Keratinocyte (primary cell): ENCODE data around the gene DHX36. TPM values are rescaled to one million over a fixed set of nuclear protein-coding genes. Genes with fewer than 3 reads are reported as not detected.

Source experiments
- DNase-seq: peaks from one replicate; pipeline ENCODE4 v3.0.0-alpha.2; 2011; ENCODE audit warnings: low read depth, missing footprints, low spot score
- FAIRE-seq: peaks from 2 replicates; lab custom pipeline; 2011; peaks lifted over from hg19 to GRCh38; lab: Jason Lieb, UNC
- H2AFZ ChIP-seq: 2 replicates; pipeline ENCODE4 v1.6.0; 2012; ENCODE audit warnings: low read length, control low read depth, inconsistent platforms; ENCODE audit not compliant: control insufficient read depth
- H3K27ac ChIP-seq: 2 replicates; pipeline ENCODE4 v1.5.1; 2011; ENCODE audit warnings: low read length; ENCODE audit not compliant: control insufficient read depth, insufficient read depth
- H3K27me3 ChIP-seq: 3 replicates; pipeline ENCODE4 v1.6.0; 2011; ENCODE audit warnings: low read length; ENCODE audit not compliant: control insufficient read depth, insufficient read depth; ENCODE audit errors: extremely low read depth
- H3K36me3 ChIP-seq, 2 experiments: 2 replicates in 1 of 2; 3 replicates in 1 of 2; pipeline ENCODE4 v1.5.1; 2011; ENCODE audit warnings: low read length in 2 of 2, mild to moderate bottlenecking in 1 of 2; ENCODE audit not compliant: control insufficient read depth in 2 of 2, insufficient read depth in 2 of 2; ENCODE audit errors: extremely low read depth in 1 of 2
- H3K4me1 ChIP-seq: 3 replicates; pipeline ENCODE4 v1.5.1; 2011; ENCODE audit warnings: low read length; ENCODE audit not compliant: control insufficient read depth, insufficient read depth; ENCODE audit errors: extremely low read depth
- H3K4me2 ChIP-seq: 3 replicates; pipeline ENCODE4 v1.6.0; 2011; ENCODE audit warnings: low read depth, low read length; ENCODE audit not compliant: control insufficient read depth, insufficient read depth; ENCODE audit errors: extremely low read depth
- H3K4me3 ChIP-seq, 3 experiments: fragments of 200-600 bp in 1 of 3; sonication (generic) in 1 of 3; 2 replicates in 2 of 3; 3 replicates in 1 of 3; pipeline ENCODE4 v1.5.1; 2011 to 2016; ENCODE audit warnings: low read length in 3 of 3, mild to moderate bottlenecking in 3 of 3, control low read depth in 2 of 3, inconsistent platforms in 1 of 3, low read depth in 1 of 3, mixed read lengths in 1 of 3, mixed run types in 1 of 3, moderate library complexity in 1 of 3; ENCODE audit not compliant: control insufficient read depth in 2 of 3, insufficient read depth in 2 of 3; ENCODE audit errors: extremely low read depth in 1 of 3
- H3K79me2 ChIP-seq: 2 replicates; pipeline ENCODE4 v1.6.0; 2012; ENCODE audit warnings: low read length; ENCODE audit not compliant: control insufficient read depth, insufficient read depth
- H3K9ac ChIP-seq: 3 replicates; pipeline ENCODE4 v1.6.0; 2011; ENCODE audit warnings: low read length; ENCODE audit not compliant: control insufficient read depth, insufficient read depth; ENCODE audit errors: extremely low read depth
- H3K9me1 ChIP-seq: 3 replicates; pipeline ENCODE4 v1.6.0; 2011; ENCODE audit warnings: low read length; ENCODE audit not compliant: control insufficient read depth, insufficient read depth; ENCODE audit errors: extremely low read depth
- H3K9me3 ChIP-seq: 2 replicates; pipeline ENCODE4 v1.5.1; 2012; ENCODE audit warnings: low read depth, low read length; ENCODE audit not compliant: control insufficient read depth
- H4K20me1 ChIP-seq: 3 replicates; pipeline ENCODE4 v1.6.0; 2011; ENCODE audit warnings: low read length; ENCODE audit not compliant: control insufficient read depth, insufficient read depth; ENCODE audit errors: extremely low read depth
- CTCF ChIP-seq, 3 experiments: IDR thresholded peaks in 1 of 3; conservative IDR thresholded peaks in 1 of 3; optimal IDR thresholded peaks in 1 of 3; 2 replicates in 2 of 3; 3 replicates in 1 of 3; pipeline versions ENCODE3 to v1.5.1; 2011; ENCODE audit warnings: low read length in 3 of 3, mild to moderate bottlenecking in 3 of 3, moderate library complexity in 2 of 3, control low read depth in 1 of 3, inconsistent platforms in 1 of 3; ENCODE audit not compliant: insufficient read depth in 2 of 3; ENCODE audit errors: extremely low read depth in 1 of 3
- EZH2 ChIP-seq: IDR thresholded peaks from one replicate; pipeline ENCODE4 v1.6.1; 2012; ENCODE audit warnings: inconsistent platforms, mild to moderate bottlenecking, low read length, moderate library complexity
- dilution Hi-C: fragments of 300-500 bp; cut with MboI; formaldehyde crosslinking; loops from one replicate; pipeline ENCODE4 v1.7.0; 2020; ENCODE audit warnings: low sequenced_read_pairs; ENCODE audit not compliant: extremely low pct_ligation_motif_present
- polyA plus RNA-seq, 5 experiments: library from polyadenylated mRNA; depleted of rRNA in 3 of 5; stranded (reverse) in 3 of 5; stranded (forward) in 1 of 5; unstranded in 1 of 5; fragments of >200 nt; gene quantifications; 1 replicate in 1 of 5; 2 replicates in 3 of 5; 3 replicates in 1 of 5; pipeline versions ENCODE4 v1.2.1 to v1.2.3, GENCODE V29; 2011 to 2012; ENCODE audit warnings: missing spikeins in 2 of 5, low read depth in 1 of 5, low replicate concordance in 1 of 5

DHX36 gene
- polyA plus RNA-seq, 1 donor (not counting 4 experiments of a cell fraction or from before 2014, with no cell fraction given) = 72.3 TPM

- FAIRE-seq = no peak
- H4K20me1 ChIP-seq = no peaks in the 10 kb centered on the region
These were observed 76.4 kb downstream of the DHX36 start for GRCh38 chr3:154247806-154248415.

DNA sequence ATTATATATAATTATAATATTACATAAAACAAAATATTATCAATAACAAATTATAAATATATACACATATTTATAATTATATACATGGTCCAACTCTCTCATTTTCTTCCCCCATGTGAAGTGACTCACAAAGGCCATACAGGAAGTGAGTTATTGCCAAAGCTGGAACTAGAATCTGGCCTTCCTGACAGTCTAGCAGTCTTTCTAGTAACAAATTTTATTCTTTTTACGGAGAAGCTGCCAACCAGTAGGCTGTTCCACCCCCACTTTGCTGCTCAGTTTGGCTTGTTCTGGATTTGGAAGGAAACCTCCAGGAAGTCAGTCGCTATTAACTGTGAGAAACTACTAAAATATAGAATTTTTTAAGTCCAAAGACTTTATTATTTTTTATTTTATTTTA is 79.6 kb downstream of the DHX36 start:
- Histone ChIP-seq H3K4me1 (peaks cover 16% of the 10 kb centered on the region), H3K27me3 (no peaks in the 10 kb centered on the region), H3K4me3 (no peak overlapping the region), H3K9me1 (no peaks in the 10 kb centered on the region), H3K9ac (no peak overlapping the region), H3K4me2 (no peak overlapping the region), H4K20me1 (no peaks in the 10 kb centered on the region), H3K36me3 (peaks cover 0 to 3% of the 10 kb centered on the region in 2 experiments), H3K79me2 (no peaks in the 10 kb centered on the region), H3K9me3 (no peaks in the 10 kb centered on the region), H3K27ac (no peak overlapping the region), H2AFZ (no peak overlapping the region)
- DNase-seq (no peak), FAIRE-seq (no peak)
- TF ChIP-seq EZH2 (no peak), CTCF (optimal IDR thresholded peaks at IDR 0.05 in 1 of 3, IDR thresholded peaks at IDR 0.05 in 1 of 3, conservative IDR thresholded peaks at IDR 0.05 in 1 of 3; ENCODE audit: extremely low read depth in 1 of 3, insufficient read depth in 2 of 3, low read length in 3 of 3) (no peak)
- dilution Hi-C loops = no loop called here

More at GRCh38 chr3:154247806-154248415, 76.4 kb downstream of the DHX36 start:
- H3K27ac ChIP-seq = no peak overlapping the region
- H3K9me1 ChIP-seq = no peaks in the 10 kb centered on the region
- H3K79me2 ChIP-seq = no peaks in the 10 kb centered on the region
- no peak overlapping the region for H3K4me2 ChIP-seq
- no peaks in the 10 kb centered on the region for H3K27me3 ChIP-seq
- H3K9me3 ChIP-seq = no peaks in the 10 kb centered on the region
- peaks cover 12% of the 10 kb centered on the region for H3K4me1 ChIP-seq
- dilution Hi-C loops = no loop called here
- peaks cover 0 to 3% of the 10 kb centered on the region in 2 experiments for H3K36me3 ChIP-seq
- no peak for TF ChIP-seq CTCF (optimal IDR thresholded peaks at IDR 0.05 in 1 of 3, IDR thresholded peaks at IDR 0.05 in 1 of 3, conservative IDR thresholded peaks at IDR 0.05 in 1 of 3; ENCODE audit: extremely low read depth in 1 of 3, insufficient read depth in 2 of 3, low read length in 3 of 3)
- no peak for TF ChIP-seq EZH2
- H3K9ac ChIP-seq = no peak overlapping the region
- no peak overlapping the region for H3K4me3 ChIP-seq
- H2AFZ ChIP-seq = no peak overlapping the region
- DNase-seq = no peak
